ENCODE results near the gene ANKRD27. TPM values are rescaled to one million over a fixed set of nuclear protein-coding genes. Genes with fewer than 3 reads are reported as not detected.

The ANKRD27 gene
- total and polyA plus RNA-seq, 2 donors (not counting 1 experiment from before 2014, with no cell fraction given): 12.9 to 43.8 TPM

GRCh38 chr19:32711747-32712146, 36.8 kb upstream of the ANKRD27 start:
- intact Hi-C loops (cut with micrococcal nuclease): no loop called here
- Mint-ChIP-seq H3K9me3 (ENCODE audit: insufficient read depth) (no peaks in the 10 kb centered on the region), H3K4me3 (no peak overlapping the region), H3K27ac (no peak overlapping the region), H3K27me3 (no peaks in the 10 kb centered on the region), H3K4me1 (peaks cover 1% of the 10 kb centered on the region)
- WGBS (ENCODE audit: insufficient coverage): 93% methylated on average over 6 of the region's 6 CpGs
- ChIA-PET POLR2A (interaction anchor here (0.6 kb wide), 1 partner anchor 30 kb away, joined by 6 read pairs; no protein-coding TSS in a partner anchor), CTCF (no interaction called here)
- no peaks in the 10 kb centered on the region for H3K9me3 ChIP-seq (ENCODE audit: control extremely low read depth in 1 of 3, control insufficient read depth in 2 of 3, insufficient read depth in 1 of 3, low read length in 2 of 3)
- no peaks in the 10 kb centered on the region for H4K20me1 ChIP-seq (ENCODE audit: control insufficient read depth, insufficient read depth, low read length, poor library complexity, severe bottlenecking)
- peaks cover 0 to 11% of the 10 kb centered on the region in 2 experiments for H3K36me3 ChIP-seq (replicated peaks in 1 of 2; ENCODE audit: control extremely low read depth in 1 of 2, control insufficient read depth in 1 of 2, extremely low read depth in 1 of 2, insufficient read depth in 2 of 2, low read length in 1 of 2)
- peaks cover 7% of the 10 kb centered on the region for H3K79me2 ChIP-seq (ENCODE audit: control insufficient read depth, insufficient read depth, low read length)
- no peak for TF ChIP-seq EZH2 (IDR thresholded peaks at IDR 0.05; ENCODE audit: borderline replicate concordance, insufficient read depth, low read depth, low read length, poor library complexity, severe bottlenecking)
- no peak for TF ChIP-seq CTCF (IDR thresholded peaks at IDR 0.05)
- no peak overlapping the region for H3K9ac ChIP-seq (ENCODE audit: low read length)
- H3K27ac ChIP-seq (ENCODE audit: low read length in 2 of 2): no peak overlapping the region
- no peaks in the 10 kb centered on the region for H3K27me3 ChIP-seq (replicated peaks in 1 of 4; ENCODE audit: control extremely low read depth in 1 of 4, control insufficient read depth in 3 of 4, insufficient read depth in 4 of 4, low read length in 3 of 4)
- no peak for ATAC-seq (ENCODE audit: low read depth)
- H3K4me3 ChIP-seq (ENCODE audit: control extremely low read depth in 1 of 5, extremely low read depth in 1 of 5, insufficient read depth in 1 of 5, low read depth in 2 of 5, low read length in 4 of 5): no peak overlapping the region
- H3K4me2 ChIP-seq (replicated peaks; ENCODE audit: low read depth, low read length, poor library complexity, severe bottlenecking): no peak overlapping the region
- no peak for DNase-seq
- no peak overlapping the region for H2AFZ ChIP-seq (ENCODE audit: insufficient read depth, low read depth, low read length, poor library complexity, severe bottlenecking)
- no peaks in the 10 kb centered on the region for H3K4me1 ChIP-seq (ENCODE audit: control insufficient read depth in 2 of 2, insufficient read depth in 2 of 2, low read length in 2 of 2)

GRCh38 chr19:32709032-32709431, 34.1 kb upstream of the ANKRD27 start:
- no peaks in the 10 kb centered on the region for H4K20me1 ChIP-seq (ENCODE audit: control insufficient read depth, insufficient read depth, low read length, poor library complexity, severe bottlenecking)
- no peak overlapping the region for H3K27ac ChIP-seq (ENCODE audit: low read length in 2 of 2)
- TF ChIP-seq CTCF (IDR thresholded peaks at IDR 0.05) (no peak), EZH2 (IDR thresholded peaks at IDR 0.05; ENCODE audit: borderline replicate concordance, insufficient read depth, low read depth, low read length, poor library complexity, severe bottlenecking) (no peak)
- no peak overlapping the region for H2AFZ ChIP-seq (ENCODE audit: insufficient read depth, low read depth, low read length, poor library complexity, severe bottlenecking)
- Mint-ChIP-seq H3K4me1 (peaks cover 1% of the 10 kb centered on the region), H3K27ac (no peak overlapping the region), H3K27me3 (no peaks in the 10 kb centered on the region), H3K4me3 (no peak overlapping the region), H3K9me3 (ENCODE audit: insufficient read depth) (no peaks in the 10 kb centered on the region)
- no peaks in the 10 kb centered on the region for H3K27me3 ChIP-seq (replicated peaks in 1 of 4; ENCODE audit: control extremely low read depth in 1 of 4, control insufficient read depth in 3 of 4, insufficient read depth in 4 of 4, low read length in 3 of 4)
- ATAC-seq (ENCODE audit: low read depth): no peak
- H3K79me2 ChIP-seq (ENCODE audit: control insufficient read depth, insufficient read depth, low read length): peaks cover 18% of the 10 kb centered on the region
- POLR2A ChIA-PET: no interaction called here
- peaks cover 0 to 12% of the 10 kb centered on the region in 2 experiments for H3K36me3 ChIP-seq (replicated peaks in 1 of 2; ENCODE audit: control extremely low read depth in 1 of 2, control insufficient read depth in 1 of 2, extremely low read depth in 1 of 2, insufficient read depth in 2 of 2, low read length in 1 of 2)
- no peak for DNase-seq
- CTCF ChIA-PET: no interaction called here
- no peak overlapping the region for H3K9ac ChIP-seq (ENCODE audit: low read length)
- no peaks in the 10 kb centered on the region for H3K4me1 ChIP-seq (ENCODE audit: control insufficient read depth in 2 of 2, insufficient read depth in 2 of 2, low read length in 2 of 2)
- peaks cover 0 to 17% (median 4%) of the 10 kb centered on the region in 3 donors for H3K9me3 ChIP-seq (ENCODE audit: control extremely low read depth in 1 of 3, control insufficient read depth in 2 of 3, insufficient read depth in 1 of 3, low read length in 2 of 3)
- WGBS (ENCODE audit: insufficient coverage): 97% methylated on average over 4 of the region's 5 CpGs
- intact Hi-C loops (cut with micrococcal nuclease): no loop called here
- no peak overlapping the region for H3K4me2 ChIP-seq (replicated peaks; ENCODE audit: low read depth, low read length, poor library complexity, severe bottlenecking)
- H3K4me3 ChIP-seq (ENCODE audit: control extremely low read depth in 1 of 5, extremely low read depth in 1 of 5, insufficient read depth in 1 of 5, low read depth in 2 of 5, low read length in 4 of 5): no peak overlapping the region
